Measurements from ENCODE around the gene LMTK2. TPM values are rescaled to one million over a fixed set of nuclear protein-coding genes. Genes with fewer than 3 reads are reported as not detected.
"Not testable (repeated sequence)": the region's sequence is repeated elsewhere in the genome, so short reads cannot be mapped to it uniquely, and the experiment has no call there.

The LMTK2 gene
- total and polyA plus RNA-seq, 7 donors: 3.0 to 19.9 (median 17.0) TPM

- 91 to 96% methylated on average over 10 of the region's 10 CpGs for WGBS, 2 donors
- no peak for DNase-seq
- Histone ChIP-seq H3K4me3 (no peak overlapping the region), H3K36me3 (no peaks in the 10 kb centered on the region), H3K27ac (no peak overlapping the region), H3K9me3 (no peaks in the 10 kb centered on the region), H3K27me3 (no peaks in the 10 kb centered on the region), H3K4me1 (no peaks in the 10 kb centered on the region)
- intact Hi-C loops (cut with DNase I): no loop called here
- no peak for TF ChIP-seq EP300 (IDR thresholded peaks at IDR 0.05)
Measured at GRCh38 chr7:98115746-98116525, 9.3 kb downstream of the LMTK2 start.

- H3K27ac ChIP-seq: no peak overlapping the region
- no peak for DNase-seq
Measured at GRCh38 chr7:98116656-98117461, 10.2 kb downstream of the LMTK2 start.

GRCh38 chr7:98119256-98119918 lies 12.7 kb downstream of the LMTK2 start:
- no peak overlapping the region for H3K4me3 ChIP-seq
- DNase-seq: no peak
- no peak overlapping the region for H3K27ac ChIP-seq
- H3K27me3 ChIP-seq: no peaks in the 10 kb centered on the region
- TF ChIP-seq CTCF (IDR thresholded peaks at IDR 0.05): no peak
- no peak for TF ChIP-seq EP300 (IDR thresholded peaks at IDR 0.05)
- no peak for TF ChIP-seq POLR2A (IDR thresholded peaks at IDR 0.05)
- TF ChIP-seq POLR2AphosphoS5 (IDR thresholded peaks at IDR 0.05): no peak
- 75 to 86% methylated on average over 10 of the region's 10 CpGs for WGBS, 2 donors
- no peaks in the 10 kb centered on the region for H3K4me1 ChIP-seq
- no peaks in the 10 kb centered on the region for H3K36me3 ChIP-seq
- no peaks in the 10 kb centered on the region for H3K9me3 ChIP-seq
- intact Hi-C loops (cut with DNase I): no loop called here

More at GRCh38 chr7:98116656-98117461, 10.2 kb downstream of the LMTK2 start:
- H3K27me3 ChIP-seq: no peaks in the 10 kb centered on the region
- H3K4me3 ChIP-seq: no peak overlapping the region
- intact Hi-C loops (cut with DNase I): no loop called here
- TF ChIP-seq POLR2A (IDR thresholded peaks at IDR 0.05) (no peak), EP300 (IDR thresholded peaks at IDR 0.05) (no peak)
- no peaks in the 10 kb centered on the region for H3K4me1 ChIP-seq
- no peaks in the 10 kb centered on the region for H3K36me3 ChIP-seq
- H3K9me3 ChIP-seq: no peaks in the 10 kb centered on the region
- WGBS, 2 donors: 43 to 72% methylated on average over 7 of the region's 7 CpGs

GRCh38 chr7:98120559-98120958 lies 13.9 kb downstream of the LMTK2 start:
- intact Hi-C loops (cut with DNase I): no loop called here
- TF ChIP-seq POLR2AphosphoS5 (IDR thresholded peaks at IDR 0.05) (no peak), EP300 (IDR thresholded peaks at IDR 0.05) (no peak), POLR2A (IDR thresholded peaks at IDR 0.05) (no peak), CTCF (IDR thresholded peaks at IDR 0.05) (no peak)
- H3K4me1 ChIP-seq: no peaks in the 10 kb centered on the region
- H3K27ac ChIP-seq: no peak overlapping the region
- WGBS, 2 donors: 82 to 96% methylated on average over 4 of the region's 4 CpGs
- H3K27me3 ChIP-seq: no peaks in the 10 kb centered on the region
- no peaks in the 10 kb centered on the region for H3K36me3 ChIP-seq
- H3K9me3 ChIP-seq: no peaks in the 10 kb centered on the region
- no peak overlapping the region for H3K4me3 ChIP-seq
- no peak for DNase-seq

- H3K27me3 ChIP-seq; H3K36me3 ChIP-seq; H3K27ac ChIP-seq; DNase-seq; intact Hi-C loops (cut with DNase I); H3K4me3 ChIP-seq; H3K9me3 ChIP-seq; H3K4me1 ChIP-seq: not testable (repeated sequence)
- 93 to 96% methylated on average over 7 of the region's 7 CpGs for WGBS, 2 donors
Measured at GRCh38 chr7:98121388-98121787, 14.7 kb downstream of the LMTK2 start.

- Histone ChIP-seq H3K27me3 (no peaks in the 10 kb centered on the region), H3K4me3 (no peak overlapping the region), H3K27ac (no peak overlapping the region), H3K36me3 (no peaks in the 10 kb centered on the region), H3K9me3 (no peaks in the 10 kb centered on the region), H3K4me1 (no peaks in the 10 kb centered on the region)
- no peak for DNase-seq
- TF ChIP-seq EP300 (IDR thresholded peaks at IDR 0.05) (no peak), POLR2AphosphoS5 (IDR thresholded peaks at IDR 0.05) (no peak), CTCF (IDR thresholded peaks at IDR 0.05) (no peak), POLR2A (IDR thresholded peaks at IDR 0.05) (no peak)
- 75 to 84% methylated on average over 4 of the region's 4 CpGs for WGBS, 2 donors
- intact Hi-C loops (cut with DNase I): no loop called here
Measured at GRCh38 chr7:98123365-98123696, 16.7 kb downstream of the LMTK2 start.

Measured in sigmoid colon (tissue), 7 donors.